ENCODE results near the gene BIN1.

Gene BIN1

GRCh38 chr2:127059559-127059958 lies 47.4 kb downstream of the BIN1 start:
- DNase-seq = no peak

GRCh38 chr2:127058954-127059252 lies 48.1 kb downstream of the BIN1 start:
- no peak for DNase-seq

GRCh38 chr2:127058246-127058953 lies 48.6 kb downstream of the BIN1 start:
- no peak for DNase-seq

GRCh38 chr2:127057371-127058245 lies 49.3 kb downstream of the BIN1 start:
- no peak for DNase-seq

GRCh38 chr2:127056631-127057370 lies 50.2 kb downstream of the BIN1 start:
- no peak for DNase-seq

- no peak for DNase-seq
Observed at GRCh38 chr2:127056086-127056485, 50.9 kb downstream of the BIN1 start.

GRCh38 chr2:127055786-127056076 lies 51.2 kb downstream of the BIN1 start:
- no peak for DNase-seq

- DNase-seq = no peak
Observed at GRCh38 chr2:127054996-127055785, 51.8 kb downstream of the BIN1 start.

GRCh38 chr2:127054604-127054930 lies 52.4 kb downstream of the BIN1 start:
- DNase-seq = no peak

- peak in 2 of 56 donors; percentile 36 to 72 for DNase-seq
Observed at GRCh38 chr2:127053731-127054603, 53.0 kb downstream of the BIN1 start.

- no peak for DNase-seq
Observed at GRCh38 chr2:127052771-127053691, 53.9 kb downstream of the BIN1 start.

- DNase-seq = peak in 30 of 56 donors; percentile 16 to 71 (median 58)
Observed at GRCh38 chr2:127052057-127052770, 54.7 kb downstream of the BIN1 start.

- peak in 6 of 56 donors; percentile 28 to 61 (median 50) for DNase-seq
Observed at GRCh38 chr2:127051116-127052056, 55.6 kb downstream of the BIN1 start.

GRCh38 chr2:127050803-127051115 lies 56.2 kb downstream of the BIN1 start:
- no peak for DNase-seq

GRCh38 chr2:127049927-127050802 lies 56.8 kb downstream of the BIN1 start:
- DNase-seq = peak in 32 of 56 donors; percentile 10 to 82 (median 56)

Data from amygdala (tissue), 56 donors.